Measurements from ENCODE around the gene INAFM2. TPM values are rescaled to one million over a fixed set of nuclear protein-coding genes. Genes with fewer than 3 reads are reported as not detected.

The INAFM2 gene
- total RNA-seq, 1 experiment from 2014 or later: 25.4 TPM

GRCh38 chr15:40336744-40337122 is 13.2 kb downstream of the INAFM2 start:
- H3K27ac Mint-ChIP-seq: no peak overlapping the region

More at GRCh38 chr15:40336744-40337122, 13.2 kb downstream of the INAFM2 start:
- Histone ChIP-seq H3K79me1 (ENCODE audit: insufficient read depth, low read depth, low read length, poor library complexity, severe bottlenecking) (no peaks in the 10 kb centered on the region), H4K8ac (replicated peaks; ENCODE audit: insufficient read length, low read depth, low read length) (no peak overlapping the region), H2BK5ac (ENCODE audit: insufficient read length, low read length) (no peak overlapping the region), H3K27ac (ENCODE audit: insufficient read length, low read depth, low read length) (no peak overlapping the region), H3K27me3 (ENCODE audit: insufficient read depth, low read length) (no peaks in the 10 kb centered on the region), H3K23ac (ENCODE audit: insufficient read length, low read depth, low read length) (no peak overlapping the region), H4K91ac (ENCODE audit: insufficient read length, low read depth, low read length) (no peak overlapping the region), H2BK20ac (ENCODE audit: low read depth, low read length, poor library complexity, severe bottlenecking) (no peak overlapping the region), H4K20me1 (ENCODE audit: control insufficient read depth, insufficient read depth, insufficient read length) (no peaks in the 10 kb centered on the region), H3K4me2 (ENCODE audit: insufficient read depth, insufficient read length, low read length) (no peak overlapping the region), H3K14ac (ENCODE audit: insufficient read depth, low read length) (no peak overlapping the region), H4K5ac (ENCODE audit: insufficient read length, low read depth, low read length) (no peak overlapping the region), H3K9me3 (ENCODE audit: control insufficient read depth, low read depth, low read length) (no peaks in the 10 kb centered on the region), H2BK120ac (ENCODE audit: low read depth, low read length, poor library complexity, severe bottlenecking) (no peak overlapping the region), H2BK12ac (ENCODE audit: insufficient read length, low read depth, low read length) (no peak overlapping the region), H3K23me2 (ENCODE audit: insufficient read length, low read depth, low read length, poor library complexity, severe bottlenecking) (no peaks in the 10 kb centered on the region), H3K4ac (ENCODE audit: low read depth, low read length) (no peak overlapping the region), H3K4me1 (ENCODE audit: insufficient read depth, low read length) (no peaks in the 10 kb centered on the region), H3K79me2 (ENCODE audit: insufficient read depth, low read length) (no peaks in the 10 kb centered on the region), H2AK5ac (ENCODE audit: insufficient read length, low read length) (no peak overlapping the region), H3K18ac (ENCODE audit: insufficient read length, low read depth, low read length) (no peak overlapping the region), H3K56ac (ENCODE audit: insufficient read length, low read depth, low read length) (no peak overlapping the region), H2BK15ac (ENCODE audit: low read depth, low read length) (no peak overlapping the region), H3K9ac (ENCODE audit: extremely low read depth, insufficient read length, low read length) (no peak overlapping the region), H3T11ph (ENCODE audit: low read length) (no peak overlapping the region), H2AFZ (ENCODE audit: low read length) (no peak overlapping the region)
- H3K4me3 Mint-ChIP-seq: peak overlapping the region in 1 of 2 experiments; percentile 12; a peak in 2 of 5 replicates
- DNase-seq: peak; percentile 70
- peaks cover 11% of the 10 kb centered on the region for H3K27me3 Mint-ChIP-seq (ENCODE audit: low read depth)
- peak; percentile 62 for TF ChIP-seq CTCF (conservative IDR thresholded peaks at IDR 0.05)
- peaks cover 0 to 4% (median 3%) of the 10 kb centered on the region in 3 experiments; a peak in 2 of 7 replicates for H3K36me3 Mint-ChIP-seq (ENCODE audit: insufficient read depth in 1 of 3, low read depth in 3 of 3)
- H3K4me1 Mint-ChIP-seq: peaks cover 21 to 44% of the 10 kb centered on the region in 2 experiments
- no CpG with 5 or more reads among the region's 5 CpGs for WGBS (ENCODE audit: extremely low coverage, insufficient read length, low lambda C conversion rate)
- H3K9me3 Mint-ChIP-seq: no peaks in the 10 kb centered on the region
